H1 (cell line): Measurements from ENCODE around the gene DNAI2. TPM values are rescaled to one million over a fixed set of nuclear protein-coding genes. Genes with fewer than 3 reads are reported as not detected.

Experiments
- CTCF ChIA-PET: fragments of 300-600 bp; sonication (Branson Sonifier 250); formaldehyde crosslinking; loops from one replicate; lab custom pipeline; 2021; ENCODE audit not compliant: partially characterized antibody; lab: Charles Lee
- POLR2A ChIA-PET: fragments of 300-600 bp; sonication (Branson Sonifier 250); formaldehyde crosslinking; loops from one replicate; lab custom pipeline; 2021; ENCODE audit warnings: inconsistent platforms; ENCODE audit not compliant: partially characterized antibody; lab: Charles Lee
- DNase-seq, 2 experiments: peaks; one replicate each; pipeline versions ENCODE4 v3.0.0 to v3.0.0-alpha.2; 2010 to 2022; ENCODE audit warnings: low spot score in 2 of 2, low read depth in 1 of 2, mixed read lengths in 1 of 2
- FAIRE-seq: peaks from 2 replicates; lab custom pipeline; 2011; peaks lifted over from hg19 to GRCh38; lab: Jason Lieb, UNC
- H2AFZ ChIP-seq: 2 replicates; pipeline ENCODE4 v1.8.1; 2012; ENCODE audit warnings: low read length, inconsistent platforms
- H2AK5ac ChIP-seq: 2 replicates; pipeline ENCODE4 v1.6.1; 2013; ENCODE audit warnings: low read depth, low read length
- H2BK120ac ChIP-seq: replicated peaks from 2 replicates; pipeline ENCODE3; 2013; ENCODE audit warnings: low read depth, low read length, inconsistent platforms
- H2BK12ac ChIP-seq: 2 replicates; pipeline ENCODE4 v1.6.1; 2013; ENCODE audit warnings: low read depth, low read length
- H2BK15ac ChIP-seq: 2 replicates; pipeline ENCODE4 v1.6.1; 2013; ENCODE audit warnings: low read length
- H2BK20ac ChIP-seq: 2 replicates; pipeline ENCODE4 v1.6.1; 2013; ENCODE audit warnings: low read length
- H2BK5ac ChIP-seq: 2 replicates; pipeline ENCODE4 v1.6.1; 2013; ENCODE audit warnings: low read depth, low read length
- H3K14ac ChIP-seq: 2 replicates; pipeline ENCODE4 v1.6.1; 2013; ENCODE audit warnings: inconsistent platforms; ENCODE audit not compliant: insufficient read length
- H3K18ac ChIP-seq: 2 replicates; pipeline ENCODE4 v1.6.1; 2013; ENCODE audit warnings: low read length; ENCODE audit errors: extremely low read depth
- H3K23ac ChIP-seq: 2 replicates; pipeline ENCODE4 v1.6.1; 2013; ENCODE audit warnings: inconsistent platforms; ENCODE audit not compliant: insufficient read length
- H3K23me2 ChIP-seq: 2 replicates; pipeline ENCODE4 v1.6.1; 2013; ENCODE audit warnings: low read depth, low read length
- H3K27ac ChIP-seq: 2 replicates; pipeline ENCODE4 v1.6.1; 2011; ENCODE audit warnings: low read depth, low read length, inconsistent platforms
- H3K27me3 ChIP-seq, 4 experiments: replicated peaks in 1 of 4; 1 replicate in 1 of 4; 2 replicates in 3 of 4; pipeline versions ENCODE4 v1.6.1 to v1.8.1; 2011 to 2013; ENCODE audit warnings: low read length in 3 of 4, mild to moderate bottlenecking in 3 of 4, inconsistent platforms in 2 of 4, mixed read lengths in 2 of 4, moderate library complexity in 1 of 4; ENCODE audit not compliant: control insufficient read depth in 3 of 4, insufficient read depth in 3 of 4; ENCODE audit errors: extremely low read depth in 1 of 4
- H3K36me3 ChIP-seq, 4 experiments: 2 replicates each; pipeline versions ENCODE4 v1.6.1 to v1.8.1; 2011 to 2013; ENCODE audit warnings: mild to moderate bottlenecking in 4 of 4, low read length in 3 of 4, moderate library complexity in 2 of 4, control low read depth in 1 of 4, inconsistent platforms in 1 of 4; ENCODE audit not compliant: insufficient read depth in 4 of 4, control insufficient read depth in 2 of 4
- H3K4ac ChIP-seq: replicated peaks from 2 replicates; pipeline ENCODE3; 2013; ENCODE audit warnings: low read length, low read depth, mixed read lengths, inconsistent platforms; ENCODE audit not compliant: insufficient read length
- H3K4me1 ChIP-seq, 4 experiments: replicated peaks in 1 of 4; 1 replicate in 1 of 4; 2 replicates in 3 of 4; pipeline versions ENCODE4 v1.6.1 to v1.8.1; 2011 to 2013; ENCODE audit warnings: low read length in 3 of 4, inconsistent platforms in 2 of 4, mixed read lengths in 1 of 4; ENCODE audit not compliant: insufficient read depth in 4 of 4, control insufficient read depth in 3 of 4
- H3K4me2 ChIP-seq, 2 experiments: 2 replicates each; pipeline versions ENCODE4 v1.6.1 to v1.8.1; 2011 to 2013; ENCODE audit warnings: low read depth in 2 of 2, low read length in 2 of 2, control low read depth in 1 of 2, inconsistent platforms in 1 of 2, mild to moderate bottlenecking in 1 of 2; ENCODE audit not compliant: insufficient read depth in 1 of 2
- H3K4me3 ChIP-seq, 4 experiments: fragments of 200-600, 300-600 bp in 1 of 4; sonication (generic), shearing (Covaris generic), sonication (Bioruptor Twin) in 1 of 4; 2 replicates each; pipeline versions ENCODE4 v1.5.1 to v1.8.1; 2011 to 2016; ENCODE audit warnings: low read length in 4 of 4, low read depth in 3 of 4, control low read depth in 2 of 4, inconsistent platforms in 2 of 4, mild to moderate bottlenecking in 2 of 4, mixed read lengths in 1 of 4, moderate library complexity in 1 of 4; ENCODE audit not compliant: insufficient read depth in 2 of 4; ENCODE audit errors: extremely low read depth in 1 of 4
- H3K56ac ChIP-seq: replicated peaks from 2 replicates; pipeline ENCODE3; 2013; ENCODE audit warnings: low read depth, mild to moderate bottlenecking, mixed read lengths, low read length, inconsistent platforms; ENCODE audit not compliant: insufficient read length
- H3K79me1 ChIP-seq: 2 replicates; pipeline ENCODE4 v1.6.1; 2013; ENCODE audit warnings: low read depth, low read length, control low read depth
- H3K79me2 ChIP-seq, 2 experiments: 2 replicates each; pipeline versions ENCODE4 v1.6.1 to v1.8.1; 2012 to 2013; ENCODE audit warnings: low read length in 2 of 2, mild to moderate bottlenecking in 2 of 2, inconsistent platforms in 1 of 2; ENCODE audit not compliant: insufficient read depth in 2 of 2, control insufficient read depth in 1 of 2
- H3K9ac ChIP-seq, 4 experiments: replicated peaks in 1 of 4; 1 replicate in 1 of 4; 2 replicates in 3 of 4; pipeline versions ENCODE4 v1.6.1 to v1.8.1; 2011 to 2013; ENCODE audit warnings: low read depth in 3 of 4, low read length in 3 of 4, control low read depth in 2 of 4, mild to moderate bottlenecking in 2 of 4, moderate library complexity in 2 of 4, inconsistent platforms in 1 of 4; ENCODE audit errors: extremely low read depth in 1 of 4
- H3K9me3 ChIP-seq, 2 experiments: 2 replicates each; pipeline versions ENCODE4 v1.6.1 to v1.8.1; 2012 to 2013; ENCODE audit warnings: mild to moderate bottlenecking in 2 of 2, moderate library complexity in 2 of 2, control low read depth in 1 of 2, inconsistent platforms in 1 of 2, low read depth in 1 of 2, low read length in 1 of 2, mixed read lengths in 1 of 2; ENCODE audit not compliant: insufficient read depth in 2 of 2
- H4K20me1 ChIP-seq, 2 experiments: replicated peaks in 1 of 2; 2 replicates each; pipeline versions ENCODE3 to v1.8.1; 2011 to 2013; ENCODE audit warnings: inconsistent platforms in 2 of 2, low read length in 2 of 2, mild to moderate bottlenecking in 1 of 2; ENCODE audit not compliant: insufficient read depth in 2 of 2, control insufficient read depth in 1 of 2
- H4K5ac ChIP-seq: 2 replicates; pipeline ENCODE4 v1.6.1; 2013; ENCODE audit warnings: low read length, low read depth, mixed read lengths, inconsistent platforms; ENCODE audit not compliant: insufficient read length
- H4K8ac ChIP-seq: 2 replicates; pipeline ENCODE4 v1.8.0; 2013; ENCODE audit warnings: mild to moderate bottlenecking, moderate library complexity, low read length, inconsistent platforms; ENCODE audit not compliant: insufficient read depth; ENCODE audit errors: extremely low read depth
- H4K91ac ChIP-seq: replicated peaks from 2 replicates; pipeline ENCODE3; 2013; ENCODE audit warnings: low read length, mixed read lengths, inconsistent platforms; ENCODE audit not compliant: insufficient read length
- ASH2L ChIP-seq: fragments of 200-600, 300-600 bp; sonication (generic); IDR thresholded peaks from one replicate; pipeline ENCODE4 v1.7.1; 2017; ENCODE audit warnings: low read length
- CBX8 ChIP-seq: fragments of 300-800, 300-1000 bp; sonication (generic); IDR thresholded peaks from 2 replicates; pipeline ENCODE4 v1.7.1; 2016; ENCODE audit warnings: low read depth, low read length, borderline replicate concordance
- CTCF ChIP-seq, 3 experiments: IDR thresholded peaks; 1 replicate in 2 of 3; 2 replicates in 1 of 3; pipeline versions ENCODE4 v1.5.1 to v1.6.1; 2011; ENCODE audit warnings: low read length in 3 of 3, mild to moderate bottlenecking in 3 of 3, inconsistent platforms in 2 of 3, low read depth in 1 of 3, moderate library complexity in 1 of 3; ENCODE audit not compliant: insufficient read depth in 1 of 3; ENCODE audit errors: control extremely low read depth in 1 of 3
- KDM4A ChIP-seq: IDR thresholded peaks from one replicate; pipeline ENCODE4 v1.7.1; 2012; ENCODE audit warnings: low read depth, mild to moderate bottlenecking, moderate library complexity, low read length, inconsistent platforms; ENCODE audit not compliant: severe bottlenecking
- PHF8 ChIP-seq: fragments of 200-600 bp; sonication (generic); conservative IDR thresholded peaks from 2 replicates; pipeline ENCODE4 v1.7.1; 2012; ENCODE audit warnings: low read depth, mild to moderate bottlenecking, inconsistent platforms, low read length, moderate library complexity
- SIN3A ChIP-seq, 2 experiments: IDR thresholded peaks in 1 of 2; conservative IDR thresholded peaks in 1 of 2; 2 replicates each; pipeline ENCODE4 v1.6.1; 2011 to 2012; ENCODE audit warnings: low read length in 2 of 2, improper control_type of control experiment in 1 of 2, low read depth in 1 of 2, mild to moderate bottlenecking in 1 of 2
- WGBS, 2 experiments: shearing (Covaris generic) in 1 of 2; methylation state at CpG; one replicate each; pipeline versions ENCODE4 v1.1.6 to v1.1.7; 2013 to 2015; ENCODE audit warnings: low lambda C conversion rate in 2 of 2, mixed read lengths in 2 of 2, inconsistent platforms in 1 of 2, low coverage in 1 of 2, missing lambda C conversion rate in 1 of 2; ENCODE audit not compliant: insufficient replicate concordance in 2 of 2, insufficient coverage in 1 of 2, insufficient read length in 1 of 2; ENCODE audit errors: extremely low coverage in 1 of 2, missing lambda C conversion rate in 1 of 2; 5-methylcytosine and 5-hydroxymethylcytosine counted together
- polyA plus RNA-seq, 7 experiments: library from polyadenylated mRNA; depleted of rRNA in 3 of 7; stranded (reverse) in 5 of 7; unstranded in 2 of 7; fragments of >200 nt in 5 of 7; fragments of 200-250 nt in 2 of 7; gene quantifications; 1 replicate in 5 of 7; 2 replicates in 1 of 7; 4 replicates in 1 of 7; pipeline versions ENCODE4 v1.2.1 to v1.2.3, GENCODE V29; 2011 to 2013; ENCODE audit warnings: missing spikeins in 2 of 7, mixed read lengths in 2 of 7
- total RNA-seq: library from RNA; stranded (reverse); fragmentation: NEBNext Ultra II Directional; extraction: Animal tissue kit (Norgen Biotek cat#: 25700); gene quantifications from 2 replicates; pipeline ENCODE4 v1.2.1, GENCODE V29; 2021

The DNAI2 gene
- total and polyA plus RNA-seq, 2 of the 8 experiments (the other 6 are each of a cell fraction or from before 2014, with no cell fraction given) = 0.08 to 0.15 TPM

GRCh38 chr17:74361230-74362068 is 87.4 kb downstream of the DNAI2 start, which contains the start of gene BTBD17:
BTBD17 (minus strand) TSS chr17:74361868; CDS start chr17:74361819, 49 bp downstream.
- Histone ChIP-seq H3K27me3 (no peaks in the 10 kb centered on the region), H3K9me3 (no peaks in the 10 kb centered on the region), H3K4me1 (peaks cover 5 to 29% (median 19%) of the 10 kb centered on the region in 4 experiments), H3K23ac (no peak within 1 kb of the TSS), H3K79me2 (no peaks in the 10 kb centered on the region), H3K4ac (peak within 1 kb of the TSS; percentile 6), H3K23me2 (peaks cover 1% of the 10 kb centered on the region), H2BK15ac (peak within 1 kb of the TSS; percentile 92; the same call in 1 of the 2 replicates), H3K36me3 (peaks cover 0 to 10% (median 0%) of the 10 kb centered on the region in 4 experiments; a peak in 1 of 8 replicates), H4K91ac (peak within 1 kb of the TSS; percentile 90), H3K56ac (peak within 1 kb of the TSS; percentile 28), H3K79me1 (no peaks in the 10 kb centered on the region), H4K8ac (no peak within 1 kb of the TSS; the same call in 1 of the 2 replicates), H4K20me1 (no peaks in the 10 kb centered on the region), H2BK20ac (peak within 1 kb of the TSS; percentile 98), H3K4me3 (peak within 1 kb of the TSS in 3 of 4 experiments; percentile 24 to 54 (median 45); a peak in 6 of 8 replicates), H3K18ac (peak within 1 kb of the TSS; percentile 93), H3K27ac (peak within 1 kb of the TSS; percentile 48), H3K4me2 (peak within 1 kb of the TSS; percentile 5 to 80; a peak in 3 of 4 replicates), H4K5ac (peak within 1 kb of the TSS; percentile 86), H2BK5ac (peak within 1 kb of the TSS; percentile 83; the same call in 1 of the 2 replicates), H3K9ac (peak within 1 kb of the TSS in 2 of 4 experiments; percentile 34 to 45; a peak in 3 of 7 replicates), H2AK5ac (no peak within 1 kb of the TSS), H2BK120ac (peak within 1 kb of the TSS; percentile 61), H2BK12ac (peak within 1 kb of the TSS; percentile 85; the same call in 1 of the 2 replicates), H3K14ac (no peak within 1 kb of the TSS), H2AFZ (peak within 1 kb of the TSS; percentile 46; the same call in 1 of the 2 replicates)
- WGBS, 2 experiments = 40% methylated on average over 16 of the region's 28 CpGs; no CpG with 5 or more reads in 1 of the 2 experiments
- ChIA-PET POLR2A (interaction anchor here (0.6 to 1.6 kb wide), 11 partner anchors 9 to 157 kb away, joined by 3 to 4 read pairs (median 3); no protein-coding TSS in a partner anchor), CTCF (interaction anchor here (0.7 to 9.2 kb wide), 38 partner anchors 7 to 501 kb away, joined by 3 to 83 read pairs (median 5); partner anchors contain the start of gene GPR142)
- FAIRE-seq = no peak
- peak in 1 of 2 experiments; percentile 97 for DNase-seq
- TF ChIP-seq KDM4A = peak; percentile 63
- TF ChIP-seq ASH2L = peak; percentile 53
- peak; percentile 82 to 100 (median 93) for TF ChIP-seq CTCF (IDR thresholded peaks at IDR 0.05; ENCODE audit: control extremely low read depth in 1 of 3, insufficient read depth in 1 of 3, low read depth in 1 of 3, low read length in 3 of 3)
- no peak for TF ChIP-seq CBX8
- TF ChIP-seq PHF8 = 0 out of 2 replicates have a peak, but pooled peaks have one; percentile 19
- TF ChIP-seq SIN3A (conservative IDR thresholded peaks at IDR 0.05 in 1 of 2, IDR thresholded peaks at IDR 0.05 in 1 of 2; ENCODE audit: low read depth in 1 of 2, low read length in 2 of 2) = peak; percentile 47 to 54; a peak in 1 of 4 replicates
